Astrocyte (in vitro differentiated cells and primary cell): Measurements from ENCODE around the gene BMPR1B. TPM values are rescaled to one million over a fixed set of nuclear protein-coding genes. Genes with fewer than 3 reads are reported as not detected.
"Not testable (repeated sequence)": the region's sequence is repeated elsewhere in the genome, so short reads cannot be mapped to it uniquely, and the experiment has no call there.

Experiments used
- DNase-seq: peaks from one replicate; pipeline ENCODE4 v3.0.0-alpha.2; 2010; ENCODE audit warnings: low read depth
- FAIRE-seq: peaks from 2 replicates; lab custom pipeline; 2011; peaks lifted over from hg19 to GRCh38; lab: Jason Lieb, UNC
- H2AFZ ChIP-seq: 2 replicates; pipeline ENCODE4 v1.6.0; 2012; ENCODE audit warnings: low read depth, low read length, inconsistent platforms
- H3K27ac ChIP-seq: 2 replicates; pipeline ENCODE4 v1.5.1; 2011; ENCODE audit warnings: low read depth, low read length, inconsistent platforms
- H3K27me3 ChIP-seq: 2 replicates; pipeline ENCODE4 v1.6.0; 2011; ENCODE audit warnings: low read length, inconsistent platforms; ENCODE audit not compliant: insufficient read depth
- H3K36me3 ChIP-seq: 2 replicates; pipeline ENCODE4 v1.5.1; 2011; ENCODE audit warnings: low read length, inconsistent platforms; ENCODE audit not compliant: insufficient read depth
- H3K4me1 ChIP-seq: 2 replicates; pipeline ENCODE4 v1.5.1; 2011; ENCODE audit warnings: low read length, inconsistent platforms; ENCODE audit not compliant: insufficient read depth
- H3K4me2 ChIP-seq: 2 replicates; pipeline ENCODE4 v1.6.0; 2012; ENCODE audit warnings: low read length, inconsistent platforms
- H3K4me3 ChIP-seq: 2 replicates; pipeline ENCODE4 v1.5.1; 2011; ENCODE audit warnings: low read depth, mild to moderate bottlenecking, low read length, inconsistent platforms; ENCODE audit not compliant: insufficient read depth
- H3K79me2 ChIP-seq: 2 replicates; pipeline ENCODE4 v1.6.0; 2012; ENCODE audit warnings: mild to moderate bottlenecking, low read length, inconsistent platforms; ENCODE audit not compliant: insufficient read depth
- H3K9ac ChIP-seq: 2 replicates; pipeline ENCODE4 v1.6.0; 2012; ENCODE audit warnings: mild to moderate bottlenecking, low read length, inconsistent platforms
- H3K9me3 ChIP-seq: 2 replicates; pipeline ENCODE4 v1.5.1; 2012; ENCODE audit warnings: low read depth, mild to moderate bottlenecking, low read length, inconsistent platforms; ENCODE audit not compliant: insufficient read depth
- H4K20me1 ChIP-seq: 2 replicates; pipeline ENCODE4 v1.6.0; 2012; ENCODE audit warnings: low read length, inconsistent platforms; ENCODE audit not compliant: insufficient read depth
- H3K27ac Mint-ChIP-seq: one replicate; pipeline ENCODE4 v1.8.0; 2021; ENCODE audit warnings: mild to moderate bottlenecking, mixed read lengths; ENCODE audit not compliant: unreplicated experiment
- H3K27me3 Mint-ChIP-seq: one replicate; pipeline ENCODE4 v1.8.0; 2021; ENCODE audit warnings: low read depth, mixed read lengths; ENCODE audit not compliant: unreplicated experiment
- H3K36me3 Mint-ChIP-seq: one replicate; pipeline ENCODE4 v1.8.0; 2021; ENCODE audit warnings: low read depth, mixed read lengths; ENCODE audit not compliant: unreplicated experiment
- H3K4me1 Mint-ChIP-seq: one replicate; pipeline ENCODE4 v1.8.0; 2021; ENCODE audit warnings: low read depth, mixed read lengths; ENCODE audit not compliant: unreplicated experiment
- H3K4me3 Mint-ChIP-seq: one replicate; pipeline ENCODE4 v1.8.0; 2021; ENCODE audit warnings: mild to moderate bottlenecking, moderate library complexity, mixed read lengths; ENCODE audit not compliant: unreplicated experiment
- H3K9me3 Mint-ChIP-seq: one replicate; pipeline ENCODE4 v1.8.0; 2021; ENCODE audit warnings: mild to moderate bottlenecking, mixed read lengths; ENCODE audit not compliant: unreplicated experiment
- CTCF ChIP-seq: IDR thresholded peaks from 2 replicates; pipeline ENCODE4 v1.5.1; 2011; ENCODE audit warnings: low read depth, mild to moderate bottlenecking, inconsistent platforms, low read length, moderate library complexity; ENCODE audit not compliant: insufficient read depth
- EZH2 ChIP-seq: IDR thresholded peaks from 2 replicates; pipeline ENCODE4 v1.6.1; 2012; ENCODE audit warnings: mild to moderate bottlenecking, low read length, inconsistent platforms; ENCODE audit not compliant: insufficient read depth
- total RNA-seq: library from RNA; stranded (reverse); gene quantifications from 2 replicates; pipeline ENCODE4 v1.2.1, GENCODE V29; 2021

Gene BMPR1B
- total RNA-seq, 1 donor from 2014 or later: 14.1 TPM

GRCh38 chr4:94827481-94828110, 69.8 kb downstream of the BMPR1B start:
- H3K9ac ChIP-seq: peak overlapping the region; percentile 66
- peak overlapping the region; percentile 59 for H2AFZ ChIP-seq
- TF ChIP-seq CTCF (no peak), EZH2 (no peak)

DNA sequence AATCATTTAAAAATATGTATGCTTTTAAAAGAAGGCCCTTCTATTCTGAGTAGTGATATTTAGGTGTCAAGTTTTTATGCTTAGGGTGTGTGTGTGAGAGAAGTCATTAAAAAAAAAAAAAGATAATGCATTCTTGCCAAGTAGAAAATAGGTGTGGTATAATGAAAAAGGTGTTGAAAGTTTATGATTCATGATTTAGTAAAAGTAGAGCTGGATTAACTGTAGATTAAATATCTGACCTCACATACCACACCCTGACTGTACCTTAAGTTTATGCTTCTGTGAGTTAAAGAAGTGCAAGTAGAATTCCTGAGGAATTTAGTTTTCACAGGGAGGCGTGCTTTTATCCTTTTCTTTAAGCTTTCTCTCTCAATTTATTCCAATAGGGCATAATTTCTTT, 71.1 kb downstream of the BMPR1B start:
- H3K4me3 ChIP-seq: no peak overlapping the region
- Mint-ChIP-seq H3K27ac (peak overlapping the region; percentile 21), H3K27me3 (no peaks in the 10 kb centered on the region), H3K9me3 (no peaks in the 10 kb centered on the region), H3K4me3 (no peak overlapping the region), H3K36me3 (no peaks in the 10 kb centered on the region), H3K4me1 (peaks cover 13% of the 10 kb centered on the region)
- peaks cover 20% of the 10 kb centered on the region for H3K4me1 ChIP-seq
- H3K4me2 ChIP-seq: no peak overlapping the region
- H3K27ac ChIP-seq: no peak overlapping the region
- no peak for TF ChIP-seq EZH2
- no peak for TF ChIP-seq CTCF
- no peaks in the 10 kb centered on the region for H3K79me2 ChIP-seq
- FAIRE-seq: no peak
- DNase-seq: no peak
- H3K36me3 ChIP-seq: no peaks in the 10 kb centered on the region
- no peaks in the 10 kb centered on the region for H3K27me3 ChIP-seq
- no peak overlapping the region for H2AFZ ChIP-seq
- no peaks in the 10 kb centered on the region for H4K20me1 ChIP-seq
- H3K9me3 ChIP-seq: no peaks in the 10 kb centered on the region
- no peak overlapping the region for H3K9ac ChIP-seq

More at GRCh38 chr4:94827481-94828110, 69.8 kb downstream of the BMPR1B start:
- DNase-seq (peak; percentile 82), FAIRE-seq (peak; percentile 93)
- H3K4me2 ChIP-seq: peak overlapping the region; percentile 79
- no peaks in the 10 kb centered on the region for H4K20me1 ChIP-seq
- Mint-ChIP-seq H3K4me3 (peak overlapping the region; percentile 78), H3K36me3 (no peaks in the 10 kb centered on the region), H3K27ac (peak overlapping the region; percentile 99), H3K27me3 (no peaks in the 10 kb centered on the region), H3K9me3 (no peaks in the 10 kb centered on the region), H3K4me1 (peaks cover 13% of the 10 kb centered on the region)
- H3K27me3 ChIP-seq: no peaks in the 10 kb centered on the region
- H3K4me1 ChIP-seq: peaks cover 15% of the 10 kb centered on the region
- no peaks in the 10 kb centered on the region for H3K36me3 ChIP-seq
- H3K27ac ChIP-seq: peak overlapping the region; percentile 89
- H3K4me3 ChIP-seq: peak overlapping the region; percentile 50
- no peaks in the 10 kb centered on the region for H3K79me2 ChIP-seq
- H3K9me3 ChIP-seq: no peaks in the 10 kb centered on the region

DNA sequence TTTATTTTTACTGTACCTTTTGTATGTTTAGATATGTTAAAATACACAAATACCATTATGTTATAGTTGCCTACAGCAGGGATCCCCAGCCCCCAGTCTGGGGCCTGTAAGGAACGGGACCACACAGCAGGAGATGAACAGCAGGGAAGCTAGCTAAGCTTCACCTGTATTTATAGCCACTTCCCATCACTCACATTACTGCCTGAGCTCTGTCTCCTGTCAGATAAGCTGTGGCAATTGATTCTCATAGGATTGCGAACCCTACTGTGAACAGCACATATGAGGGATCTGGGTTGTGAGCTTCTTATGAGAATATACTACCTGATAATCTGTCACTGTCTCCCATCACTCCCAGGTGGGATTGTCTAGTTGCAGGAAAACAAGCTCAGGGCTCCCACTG, 73.9 kb downstream of the BMPR1B start:
- TF ChIP-seq EZH2 (no peak), CTCF (no peak)
- Histone ChIP-seq H3K4me3 (no peak overlapping the region), H2AFZ (no peak overlapping the region), H3K9me3 (no peaks in the 10 kb centered on the region), H3K36me3 (no peaks in the 10 kb centered on the region), H3K27me3 (no peaks in the 10 kb centered on the region), H3K27ac (no peak overlapping the region), H3K79me2 (no peaks in the 10 kb centered on the region), H3K4me2 (no peak overlapping the region), H3K9ac (no peak overlapping the region), H4K20me1 (no peaks in the 10 kb centered on the region), H3K4me1 (peaks cover 20% of the 10 kb centered on the region)
- Mint-ChIP-seq H3K9me3 (no peaks in the 10 kb centered on the region), H3K4me1 (peaks cover 6% of the 10 kb centered on the region), H3K4me3 (no peak overlapping the region), H3K36me3 (no peaks in the 10 kb centered on the region), H3K27me3 (no peaks in the 10 kb centered on the region), H3K27ac (no peak overlapping the region)
- DNase-seq (no peak), FAIRE-seq (no peak)

- not testable (repeated sequence) for H3K27ac Mint-ChIP-seq, H3K4me2 ChIP-seq, FAIRE-seq, H2AFZ ChIP-seq, H4K20me1 ChIP-seq, H3K79me2 ChIP-seq, H3K27me3 ChIP-seq, H3K36me3 ChIP-seq, H3K9ac ChIP-seq, H3K9me3 ChIP-seq, H3K36me3 Mint-ChIP-seq, H3K4me3 Mint-ChIP-seq, H3K9me3 Mint-ChIP-seq, H3K27ac ChIP-seq, H3K4me3 ChIP-seq, DNase-seq, H3K4me1 Mint-ChIP-seq, H3K27me3 Mint-ChIP-seq
- peaks cover 13% of the 10 kb centered on the region for H3K4me1 ChIP-seq
These were observed 74.6 kb downstream of the BMPR1B start for GRCh38 chr4:94832329-94832728.
